GM21528 (cell line): ENCODE measurements around the gene TMEM44.

Experiments
- ATAC-seq: cut with Tn5 transposase; IDR thresholded peaks from one replicate; pipeline ENCODE4 v1.9.1; 2021; ENCODE audit warnings: mild to moderate bottlenecking, moderate library complexity; ENCODE audit not compliant: unreplicated experiment, low FRiP score

TMEM44 gene

GRCh38 chr3:194633349-194634004 lies at the start of gene TMEM44:
Gene TMEM44, minus strand, starts transcription at chr3:194633419. Its CDS starts 204 bp downstream, at chr3:194633215.
- peak; percentile 87 for ATAC-seq

- no peak for ATAC-seq
These were observed 49.6 kb upstream of the TMEM44 start for GRCh38 chr3:194682694-194683310.

GRCh38 chr3:194682189-194682693 lies 49.0 kb upstream of the TMEM44 start:
- ATAC-seq = no peak

- no peak for ATAC-seq
These were observed 47.8 kb upstream of the TMEM44 start for GRCh38 chr3:194680888-194681615.

- ATAC-seq = no peak
These were observed 43.3 kb upstream of the TMEM44 start for GRCh38 chr3:194676471-194676870.

GRCh38 chr3:194675680-194676079 lies 42.5 kb upstream of the TMEM44 start:
- ATAC-seq = no peak

- ATAC-seq = no peak
These were observed 41.9 kb upstream of the TMEM44 start for GRCh38 chr3:194675081-194675640.

GRCh38 chr3:194673761-194674160 lies 40.5 kb upstream of the TMEM44 start:
- ATAC-seq = no peak

- no peak for ATAC-seq
These were observed 39.7 kb upstream of the TMEM44 start for GRCh38 chr3:194672876-194673275.

- peak; percentile 88 for ATAC-seq
These were observed 38.9 kb upstream of the TMEM44 start, which contains the start of gene LSG1 for GRCh38 chr3:194671900-194672808. Gene LSG1, minus strand, starts transcription at chr3:194672191. Its CDS starts 29 bp downstream, at chr3:194672162.

GRCh38 chr3:194671511-194671899 lies 38.3 kb upstream of the TMEM44 start:
- ATAC-seq = peak; percentile 18

GRCh38 chr3:194667363-194667762 lies 34.1 kb upstream of the TMEM44 start:
- ATAC-seq = no peak

- ATAC-seq = no peak
These were observed 31.6 kb upstream of the TMEM44 start for GRCh38 chr3:194664857-194665256.

- ATAC-seq = no peak
These were observed 28.7 kb upstream of the TMEM44 start for GRCh38 chr3:194661946-194662345.

GRCh38 chr3:194661374-194661773 lies 28.2 kb upstream of the TMEM44 start:
- no peak for ATAC-seq

GRCh38 chr3:194659778-194660177 lies 26.6 kb upstream of the TMEM44 start:
- ATAC-seq = no peak

- no peak for ATAC-seq
These were observed 25.4 kb upstream of the TMEM44 start for GRCh38 chr3:194658477-194659242.

- no peak for ATAC-seq
These were observed 24.2 kb upstream of the TMEM44 start for GRCh38 chr3:194657439-194657838.

- peak; percentile 68 for ATAC-seq
These were observed 21.2 kb upstream of the TMEM44 start for GRCh38 chr3:194654443-194654842.
